Brain microvascular endothelial cell (primary cell): ENCODE results near the gene IHH.

ENCODE experiments used
- DNase-seq: peaks from one replicate; pipeline ENCODE4 v3.0.0-alpha.2; 2020
- H3K27ac ChIP-seq: fragments of 250-450 bp; sonication (Bioruptor Pico); 2 replicates; pipeline ENCODE4 v1.5.1; 2020; ENCODE audit warnings: mild to moderate bottlenecking, moderate library complexity
- H3K27me3 ChIP-seq: fragments of 250-450 bp; sonication (Bioruptor Pico); replicated peaks from 2 replicates; pipeline ENCODE4 v1.5.1; 2020; ENCODE audit warnings: mild to moderate bottlenecking
- H3K36me3 ChIP-seq: fragments of 250-450 bp; sonication (Bioruptor Pico); replicated peaks from 2 replicates; pipeline ENCODE4 v1.5.1; 2020; ENCODE audit warnings: mild to moderate bottlenecking
- H3K4me3 ChIP-seq: 2 replicates; pipeline ENCODE4 v1.5.1; 2011; ENCODE audit warnings: low read depth, mild to moderate bottlenecking, control low read depth, low read length, moderate library complexity
- CTCF ChIP-seq: IDR thresholded peaks from 2 replicates; pipeline ENCODE4 v1.5.1; 2011; ENCODE audit warnings: low read depth, mild to moderate bottlenecking, moderate library complexity, low read length, control low read depth, inconsistent platforms; ENCODE audit errors: missing control alignments
- in situ Hi-C: cut with HindIII; loops from 2 replicates; pipeline ENCODE4 v1.10.0; 2017; ENCODE audit warnings: low sequenced_read_pairs, low pct_ligation_motif_present

The IHH gene

DNA sequence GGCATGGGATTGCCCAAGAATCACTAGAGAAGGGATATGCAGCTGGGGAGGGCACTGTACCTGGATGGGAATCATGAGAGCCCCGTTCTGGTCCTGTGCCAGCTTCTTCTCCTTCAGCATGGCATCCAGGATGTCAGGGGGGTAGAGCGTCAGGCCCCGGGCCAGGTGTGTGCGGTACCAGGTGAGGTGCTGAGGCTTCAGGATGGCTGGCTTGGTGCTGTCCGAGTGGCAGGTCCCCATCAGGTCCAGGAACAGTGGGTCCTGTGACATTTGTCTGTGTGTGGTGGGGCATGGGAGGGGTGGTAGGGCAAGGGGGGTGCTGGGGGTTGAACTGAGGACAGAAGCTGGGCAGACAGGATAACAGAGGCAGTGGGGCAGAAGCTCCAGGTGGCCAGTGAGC, 32.6 kb downstream of the IHH start:
- no peak overlapping the region for H3K27ac ChIP-seq
- in situ Hi-C loops, result no loop called here
- H3K4me3 ChIP-seq, result no peak overlapping the region
- H3K36me3 ChIP-seq, result no peaks in the 10 kb centered on the region
- peaks cover 10% of the 10 kb centered on the region for H3K27me3 ChIP-seq
- no peak for DNase-seq
- no peak for TF ChIP-seq CTCF

GRCh38 chr2:219027511-219028055, 33.1 kb downstream of the IHH start:
- Histone ChIP-seq H3K27ac (no peak overlapping the region), H3K27me3 (peaks cover 5% of the 10 kb centered on the region), H3K36me3 (no peaks in the 10 kb centered on the region), H3K4me3 (no peak overlapping the region)
- TF ChIP-seq CTCF, result no peak
- no peak for DNase-seq
- in situ Hi-C loops, result no loop called here

- in situ Hi-C loops, result no loop called here
- Histone ChIP-seq H3K27ac (no peak overlapping the region), H3K27me3 (peaks cover 2% of the 10 kb centered on the region), H3K4me3 (no peak overlapping the region), H3K36me3 (no peaks in the 10 kb centered on the region)
- TF ChIP-seq CTCF, result no peak
- no peak for DNase-seq
Measured at GRCh38 chr2:219026946-219027345, 33.8 kb downstream of the IHH start.

GRCh38 chr2:219025637-219026585, 34.8 kb downstream of the IHH start:
- no peak overlapping the region for H3K4me3 ChIP-seq
- peaks cover 2% of the 10 kb centered on the region for H3K27me3 ChIP-seq
- H3K27ac ChIP-seq, result no peak overlapping the region
- in situ Hi-C loops, result no loop called here
- no peak for DNase-seq
- H3K36me3 ChIP-seq, result no peaks in the 10 kb centered on the region
- TF ChIP-seq CTCF, result no peak

GRCh38 chr2:219024059-219024458, 36.7 kb downstream of the IHH start:
- no peak overlapping the region for H3K4me3 ChIP-seq
- DNase-seq, result no peak
- H3K27ac ChIP-seq, result no peak overlapping the region
- in situ Hi-C loops, result no loop called here
- no peak for TF ChIP-seq CTCF
- H3K36me3 ChIP-seq, result no peaks in the 10 kb centered on the region
- H3K27me3 ChIP-seq, result peaks cover 2% of the 10 kb centered on the region
